ENCODE results near the gene IMPG2. TPM values are rescaled to one million over a fixed set of nuclear protein-coding genes. Genes with fewer than 3 reads are reported as not detected.

Gene IMPG2
- 0.20 and 0.29 TPM in 2 replicates for total RNA-seq

DNA sequence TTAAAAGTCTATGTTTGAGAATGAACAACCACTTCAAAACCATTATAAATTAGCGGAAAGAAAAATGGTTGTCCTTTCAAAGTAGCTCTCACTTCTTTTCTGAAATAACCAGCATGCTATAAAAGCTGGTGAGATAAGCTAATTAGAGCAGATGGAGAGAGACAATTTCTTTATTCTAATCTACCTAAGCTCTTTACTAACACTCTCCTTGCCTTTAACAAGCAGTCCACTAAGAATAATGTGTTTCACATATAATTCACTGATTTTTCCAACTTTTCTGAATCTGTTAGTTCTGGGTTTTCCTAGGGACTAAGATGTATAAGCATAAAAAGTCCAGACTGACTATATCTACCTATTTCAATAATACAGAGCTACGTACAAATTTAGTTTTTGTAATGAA, at the start of gene IMPG2:
IMPG2 (minus strand) TSS at position 101 of the 400 bp plus-strand sequence. CDS start 203 bp downstream, outside the sequence.
- ATAC-seq (ENCODE audit: low read depth) (no peak), DNase-seq (no peak)
- no peaks in the 10 kb centered on the region for H3K4me1 Mint-ChIP-seq
- CTCF ChIA-PET: no interaction called here
- H3K27ac Mint-ChIP-seq: no peak within 1 kb of the TSS
- POLR2A ChIA-PET: no interaction called here
- no peak within 1 kb of the TSS for H3K4me3 Mint-ChIP-seq
- H3K9me3 Mint-ChIP-seq: no peaks in the 10 kb centered on the region
- H3K27me3 Mint-ChIP-seq: no peaks in the 10 kb centered on the region
- intact Hi-C loops (cut with micrococcal nuclease): no loop called here
- TF ChIP-seq, protein P1, sequence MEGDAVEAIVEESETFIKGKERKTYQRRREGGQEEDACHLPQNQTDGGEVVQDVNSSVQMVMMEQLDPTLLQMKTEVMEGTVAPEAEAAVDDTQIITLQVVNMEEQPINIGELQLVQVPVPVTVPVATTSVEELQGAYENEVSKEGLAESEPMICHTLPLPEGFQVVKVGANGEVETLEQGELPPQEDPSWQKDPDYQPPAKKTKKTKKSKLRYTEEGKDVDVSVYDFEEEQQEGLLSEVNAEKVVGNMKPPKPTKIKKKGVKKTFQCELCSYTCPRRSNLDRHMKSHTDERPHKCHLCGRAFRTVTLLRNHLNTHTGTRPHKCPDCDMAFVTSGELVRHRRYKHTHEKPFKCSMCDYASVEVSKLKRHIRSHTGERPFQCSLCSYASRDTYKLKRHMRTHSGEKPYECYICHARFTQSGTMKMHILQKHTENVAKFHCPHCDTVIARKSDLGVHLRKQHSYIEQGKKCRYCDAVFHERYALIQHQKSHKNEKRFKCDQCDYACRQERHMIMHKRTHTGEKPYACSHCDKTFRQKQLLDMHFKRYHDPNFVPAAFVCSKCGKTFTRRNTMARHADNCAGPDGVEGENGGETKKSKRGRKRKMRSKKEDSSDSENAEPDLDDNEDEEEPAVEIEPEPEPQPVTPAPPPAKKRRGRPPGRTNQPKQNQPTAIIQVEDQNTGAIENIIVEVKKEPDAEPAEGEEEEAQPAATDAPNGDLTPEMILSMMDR (IDR thresholded peaks at IDR 0.05): no peak
- peaks cover 5% of the 10 kb centered on the region for H3K36me3 Mint-ChIP-seq (ENCODE audit: low read depth)

DNA sequence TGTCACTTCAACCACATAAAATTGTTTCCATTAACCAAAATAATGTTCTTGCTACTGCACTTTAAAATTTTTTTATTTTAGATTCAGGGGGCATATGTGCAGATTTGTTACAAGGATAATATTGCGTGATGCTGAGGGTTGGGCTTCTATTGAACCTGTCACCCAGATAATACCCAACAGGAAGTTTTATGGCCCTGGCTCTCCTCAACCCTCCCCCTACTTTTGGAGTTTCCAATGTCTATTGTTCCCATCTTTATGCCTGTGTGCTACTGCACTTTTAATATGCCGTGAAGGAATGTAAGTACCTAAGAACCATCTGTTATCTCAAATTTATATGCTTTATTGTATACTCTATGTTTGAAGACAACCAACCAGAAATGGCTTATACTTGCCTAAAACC, 42.0 kb upstream of the IMPG2 start:
- Mint-ChIP-seq H3K36me3 (ENCODE audit: low read depth) (peaks cover 68% of the 10 kb centered on the region), H3K27me3 (no peaks in the 10 kb centered on the region), H3K4me3 (no peak overlapping the region), H3K4me1 (no peaks in the 10 kb centered on the region), H3K27ac (no peak overlapping the region), H3K9me3 (peaks cover 7% of the 10 kb centered on the region)
- ChIA-PET POLR2A (no interaction called here), CTCF (no interaction called here)
- TF ChIP-seq, protein P1 (IDR thresholded peaks at IDR 0.05): no peak
- intact Hi-C loops (cut with micrococcal nuclease): no loop called here
- ATAC-seq (ENCODE audit: low read depth): no peak
- DNase-seq: no peak

DNA sequence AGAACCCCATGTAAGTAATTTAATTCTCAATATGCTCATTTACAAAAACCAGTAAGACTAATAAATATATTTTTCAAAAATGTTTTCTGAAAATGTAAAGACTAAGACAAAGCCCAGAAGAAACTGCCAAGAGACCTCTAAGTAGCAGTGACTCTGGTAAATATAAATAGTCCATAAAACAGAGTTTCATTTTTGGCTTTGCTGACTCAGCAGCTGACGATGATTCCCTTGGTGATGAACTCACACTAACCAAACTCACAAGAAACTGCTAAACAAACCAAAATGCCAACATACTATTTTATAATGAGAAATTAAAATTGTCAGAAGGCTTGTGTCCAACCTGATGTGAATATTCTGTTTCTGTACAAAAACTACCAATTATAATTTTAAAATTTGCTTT, 31.5 kb upstream of the IMPG2 start:
- no peak overlapping the region for H3K4me3 Mint-ChIP-seq
- CTCF ChIA-PET: no interaction called here
- TF ChIP-seq, protein P1 (IDR thresholded peaks at IDR 0.05): no peak
- no peaks in the 10 kb centered on the region for H3K9me3 Mint-ChIP-seq
- intact Hi-C loops (cut with micrococcal nuclease): no loop called here
- ATAC-seq (ENCODE audit: low read depth) (no peak), DNase-seq (no peak)
- POLR2A ChIA-PET: no interaction called here
- H3K36me3 Mint-ChIP-seq (ENCODE audit: low read depth): peaks cover 36% of the 10 kb centered on the region
- H3K27me3 Mint-ChIP-seq: no peaks in the 10 kb centered on the region
- H3K27ac Mint-ChIP-seq: no peak overlapping the region
- H3K4me1 Mint-ChIP-seq: no peaks in the 10 kb centered on the region

DNA sequence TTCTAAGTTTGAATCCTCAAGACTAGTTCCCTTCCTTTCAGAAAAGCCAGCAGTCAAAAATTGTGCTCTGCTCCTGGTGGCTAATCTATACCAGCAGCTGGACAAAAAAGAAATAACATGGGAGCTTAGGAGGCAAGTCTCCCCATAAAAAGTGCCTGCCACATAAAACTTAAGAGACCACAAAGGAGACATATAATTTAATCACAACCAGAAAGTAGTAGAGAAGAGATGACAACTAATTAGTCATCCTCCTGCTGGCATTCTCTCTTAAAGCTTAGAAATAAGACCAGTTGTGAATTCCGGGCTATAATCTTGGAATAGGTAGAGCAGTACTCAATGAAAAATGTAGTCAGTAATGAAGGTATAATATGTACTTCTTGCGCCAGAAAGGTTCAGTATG, 20.2 kb upstream of the IMPG2 start:
- no peak overlapping the region for H3K27ac Mint-ChIP-seq
- no peaks in the 10 kb centered on the region for H3K27me3 Mint-ChIP-seq

DNA sequence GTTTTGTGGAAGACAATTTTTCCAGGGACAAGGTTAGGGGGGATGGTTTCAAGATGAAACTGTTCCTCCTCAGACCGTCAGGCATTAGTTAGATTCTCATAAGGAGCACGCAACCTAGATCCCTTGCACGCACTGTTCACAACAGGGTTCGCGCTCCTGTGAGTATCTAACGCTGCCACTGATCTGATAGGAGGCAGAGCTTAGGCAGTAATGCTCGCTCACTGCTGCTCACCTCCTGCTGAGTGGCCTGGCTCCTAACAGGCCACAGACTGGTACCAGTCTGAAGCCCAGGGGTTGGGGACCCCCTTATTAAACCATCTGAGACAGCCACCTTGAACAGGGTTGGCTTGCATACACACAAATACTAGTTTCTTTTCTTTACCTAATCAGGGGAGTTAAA, 13.5 kb upstream of the IMPG2 start:
- TF ChIP-seq, protein P1 (IDR thresholded peaks at IDR 0.05): no peak
- intact Hi-C loops (cut with micrococcal nuclease): no loop called here
- peaks cover 56% of the 10 kb centered on the region for H3K36me3 Mint-ChIP-seq (ENCODE audit: low read depth)
- ATAC-seq (ENCODE audit: low read depth): no peak
- H3K27me3 Mint-ChIP-seq: no peaks in the 10 kb centered on the region
- POLR2A ChIA-PET: no interaction called here
- no peaks in the 10 kb centered on the region for H3K9me3 Mint-ChIP-seq
- H3K27ac Mint-ChIP-seq: no peak overlapping the region
- DNase-seq: no peak
- H3K4me3 Mint-ChIP-seq: no peak overlapping the region
- no peaks in the 10 kb centered on the region for H3K4me1 Mint-ChIP-seq
- CTCF ChIA-PET: no interaction called here

More for the DNA sequence above, 20.2 kb upstream of the IMPG2 start:
- Mint-ChIP-seq H3K36me3 (ENCODE audit: low read depth) (peaks cover 73% of the 10 kb centered on the region), H3K9me3 (no peaks in the 10 kb centered on the region), H3K4me3 (no peak overlapping the region), H3K4me1 (no peaks in the 10 kb centered on the region)
- POLR2A ChIA-PET: no interaction called here
- intact Hi-C loops (cut with micrococcal nuclease): no loop called here
- ATAC-seq (ENCODE audit: low read depth) (no peak), DNase-seq (no peak)
- CTCF ChIA-PET: no interaction called here
- TF ChIP-seq, protein P1 (IDR thresholded peaks at IDR 0.05): no peak
